HG03196 (cell line): ENCODE results near the gene RNF224.

ENCODE experiments used
- ATAC-seq: cut with Tn5 transposase; IDR thresholded peaks from one replicate; pipeline ENCODE4 v1.9.1; 2021; ENCODE audit not compliant: unreplicated experiment

RNF224 gene

GRCh38 chr9:137227054-137227852 is at the start of gene RNF224:
RNF224 (plus strand) TSS chr9:137227502; CDS start chr9:137228336, 834 bp downstream.
- no peak for ATAC-seq

GRCh38 chr9:137178201-137178938 is 48.9 kb upstream of the RNF224 start:
- ATAC-seq = no peak

GRCh38 chr9:137178939-137179630 is 48.2 kb upstream of the RNF224 start:
- ATAC-seq = no peak

GRCh38 chr9:137179761-137180160 is 47.5 kb upstream of the RNF224 start:
- no peak for ATAC-seq

- no peak for ATAC-seq
Measured at GRCh38 chr9:137180491-137180890, 46.8 kb upstream of the RNF224 start.

GRCh38 chr9:137181680-137182079 is 45.6 kb upstream of the RNF224 start:
- no peak for ATAC-seq

- ATAC-seq = no peak
Measured at GRCh38 chr9:137182836-137183235, 44.5 kb upstream of the RNF224 start.

- no peak for ATAC-seq
Measured at GRCh38 chr9:137183980-137184595, 43.2 kb upstream of the RNF224 start.

- ATAC-seq = no peak
Measured at GRCh38 chr9:137184881-137185660, 42.2 kb upstream of the RNF224 start.

- no peak for ATAC-seq
Measured at GRCh38 chr9:137185921-137186320, 41.4 kb upstream of the RNF224 start.

GRCh38 chr9:137186385-137186784 is 40.9 kb upstream of the RNF224 start:
- no peak for ATAC-seq

GRCh38 chr9:137187386-137187785 is 39.9 kb upstream of the RNF224 start:
- ATAC-seq = no peak

- no peak for ATAC-seq
Measured at GRCh38 chr9:137188086-137188489, 39.2 kb upstream of the RNF224 start.

- ATAC-seq = peak; percentile 68
Measured at GRCh38 chr9:137188490-137189296, 38.6 kb upstream of the RNF224 start, which contains the start of the genes ANAPC2 and SSNA1. ANAPC2 (minus strand) TSS chr9:137188560; CDS start chr9:137188532, 28 bp downstream. SSNA1 (plus strand) TSS chr9:137188676; CDS start chr9:137188727, 51 bp downstream.

- no peak for ATAC-seq
Measured at GRCh38 chr9:137189297-137190295, 37.7 kb upstream of the RNF224 start.

- ATAC-seq = no peak
Measured at GRCh38 chr9:137190315-137190856, 36.9 kb upstream of the RNF224 start.

- ATAC-seq = no peak
Measured at GRCh38 chr9:137191245-137191644, 36.1 kb upstream of the RNF224 start.
